Activated CD4-positive, alpha-beta T cell treated with anti-CD3 and anti-CD28 coated beads, Interleukin-2, amount 10 ng/mL, durations not matched to agents 7 days and 5 days (primary cell): ENCODE measurements around the gene EFHC1. TPM values are rescaled to one million over a fixed set of nuclear protein-coding genes. Genes with fewer than 3 reads are reported as not detected.

Experiments used
- CTCF ChIA-PET: fragments of 350-600 bp; sonication (Branson Sonifier 250); formaldehyde crosslinking; loops from one replicate; lab custom pipeline; 2021; ENCODE audit warnings: antibody characterized with exemption; lab: Charles Lee
- POLR2A ChIA-PET: fragments of 350-600 bp; sonication (Branson Sonifier 250); formaldehyde crosslinking; loops from one replicate; lab custom pipeline; 2021; ENCODE audit warnings: antibody characterized with exemption; lab: Charles Lee
- DNase-seq: peaks from one replicate; pipeline ENCODE4 v3.0.0-alpha.2; 2020
- H3K27ac Mint-ChIP-seq: one replicate; pipeline ENCODE4 v1.8.0; 2021; ENCODE audit warnings: mild to moderate bottlenecking, moderate library complexity, mixed read lengths
- H3K27me3 Mint-ChIP-seq: one replicate; pipeline ENCODE4 v1.8.0; 2021; ENCODE audit warnings: mixed read lengths
- H3K36me3 Mint-ChIP-seq: one replicate; pipeline ENCODE4 v1.8.0; 2021; ENCODE audit warnings: low read depth, mixed read lengths
- H3K4me1 Mint-ChIP-seq: one replicate; pipeline ENCODE4 v1.8.0; 2021; ENCODE audit warnings: mixed read lengths
- H3K4me3 Mint-ChIP-seq: one replicate; pipeline ENCODE4 v1.8.0; 2021; ENCODE audit warnings: mild to moderate bottlenecking, moderate library complexity, mixed read lengths
- H3K9me3 Mint-ChIP-seq: one replicate; pipeline ENCODE4 v1.8.0; 2021; ENCODE audit warnings: mixed read lengths
- total RNA-seq, 2 experiments: library from RNA; stranded (reverse); gene quantifications; one replicate each; pipeline ENCODE4 v1.2.3, GENCODE V29; 2021

The EFHC1 gene
- total RNA-seq, 2 experiments from 2014 or later: 2.3 to 3.6 TPM

DNA sequence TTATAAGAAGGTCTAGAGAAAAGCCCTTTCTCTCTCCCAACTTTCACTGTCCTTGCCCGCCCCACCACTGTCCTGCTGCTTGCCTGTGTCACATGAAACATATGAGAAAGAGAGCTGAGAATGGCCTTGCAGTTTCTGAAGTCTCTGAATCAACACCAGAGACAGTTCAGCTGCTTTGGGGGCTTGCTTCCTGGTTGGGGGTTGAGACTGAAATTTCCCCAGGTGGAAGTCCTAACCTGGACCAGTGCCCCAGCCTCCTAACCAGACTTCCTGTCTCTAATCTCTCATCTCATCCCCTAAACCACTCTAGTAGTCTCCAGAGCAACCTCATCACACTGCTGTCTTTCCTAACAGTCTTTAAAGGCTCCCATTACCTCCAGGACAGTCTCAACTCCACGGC lies 146.1 kb downstream of the EFHC1 start:
- Mint-ChIP-seq H3K36me3 (peaks cover 4% of the 10 kb centered on the region), H3K27ac (no peak overlapping the region), H3K4me3 (no peak overlapping the region), H3K9me3 (no peaks in the 10 kb centered on the region), H3K27me3 (no peaks in the 10 kb centered on the region), H3K4me1 (peaks cover 18% of the 10 kb centered on the region)
- no peak for DNase-seq
- POLR2A ChIA-PET: no interaction called here
- CTCF ChIA-PET: no interaction called here

DNA sequence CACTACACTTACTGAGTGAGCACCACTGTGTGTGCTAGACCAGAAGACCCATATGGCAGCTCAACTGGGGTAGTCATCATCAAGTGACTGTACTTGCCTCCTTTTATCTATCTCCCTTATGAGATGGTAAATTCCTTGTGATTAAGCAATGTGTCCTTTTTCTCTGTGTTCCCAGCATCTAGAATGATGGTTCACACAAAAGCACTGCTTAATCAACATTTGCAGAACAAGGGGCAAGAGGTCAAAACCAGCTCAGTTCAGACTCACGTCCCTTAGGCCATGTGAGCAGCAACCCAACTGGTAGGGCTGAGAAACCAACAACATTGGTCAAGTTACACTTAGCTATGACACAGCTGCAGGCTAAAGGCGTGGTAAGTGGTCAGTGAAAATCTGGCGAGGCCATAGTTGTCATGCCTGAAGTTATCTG lies 146.7 kb downstream of the EFHC1 start:
- ChIA-PET CTCF (interaction anchor here (0.7 to 1.2 kb wide), 3 partner anchors 8 to 35 kb away, joined by 3 read pairs; no protein-coding TSS in a partner anchor), POLR2A (no interaction called here)
- Mint-ChIP-seq H3K27me3 (no peaks in the 10 kb centered on the region), H3K27ac (no peak overlapping the region), H3K9me3 (no peaks in the 10 kb centered on the region), H3K36me3 (peaks cover 4% of the 10 kb centered on the region), H3K4me1 (peaks cover 18% of the 10 kb centered on the region), H3K4me3 (no peak overlapping the region)
- DNase-seq: no peak

DNA sequence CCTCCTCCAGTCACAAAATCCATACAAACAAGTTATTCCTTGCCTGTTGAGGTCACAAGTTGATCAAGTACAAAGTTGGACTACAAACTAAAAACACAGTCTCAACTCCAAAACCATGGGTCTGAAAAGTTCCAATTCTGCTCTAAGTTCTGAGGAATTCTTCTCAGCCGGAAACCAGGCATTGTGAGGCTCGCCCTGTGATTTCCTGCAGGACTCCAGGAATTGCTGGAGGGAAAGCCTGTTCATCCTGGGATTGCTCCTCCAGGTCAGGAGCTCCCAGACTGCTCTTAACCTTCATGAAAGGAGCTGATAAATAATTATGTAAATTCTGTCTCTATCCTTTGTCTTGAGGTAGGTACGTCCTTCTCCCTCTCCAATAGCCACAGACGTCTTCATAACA lies 148.2 kb downstream of the EFHC1 start:
- ChIA-PET CTCF (interaction anchor here (0.7 kb wide), 1 partner anchor 176 kb away, joined by 4 read pairs; no protein-coding TSS in a partner anchor), POLR2A (no interaction called here)
- H3K9me3 Mint-ChIP-seq: no peaks in the 10 kb centered on the region
- H3K36me3 Mint-ChIP-seq: peaks cover 4% of the 10 kb centered on the region
- H3K4me3 Mint-ChIP-seq: no peak overlapping the region
- no peaks in the 10 kb centered on the region for H3K27me3 Mint-ChIP-seq
- H3K4me1 Mint-ChIP-seq: peaks cover 26% of the 10 kb centered on the region
- H3K27ac Mint-ChIP-seq: no peak overlapping the region
- no peak for DNase-seq

DNA sequence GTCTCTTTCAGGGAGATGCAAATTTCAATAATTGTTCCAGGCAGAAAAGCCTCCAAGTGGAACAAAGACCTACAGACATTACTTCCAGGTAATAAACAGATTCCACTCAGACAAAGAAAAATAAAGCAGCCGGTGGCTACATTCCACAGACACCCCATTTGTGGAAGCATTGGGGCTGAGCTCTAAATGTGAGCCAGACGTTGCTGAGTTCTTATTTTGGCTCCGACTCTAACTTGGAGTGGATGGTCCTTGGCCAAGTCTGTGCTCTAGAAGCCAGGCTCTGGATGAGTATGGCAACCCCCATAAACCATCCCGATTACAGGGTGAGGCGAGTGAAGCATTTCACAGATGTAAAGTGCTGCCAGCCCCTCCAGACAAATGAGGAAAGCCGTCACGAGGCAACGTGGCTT lies 150.2 kb downstream of the EFHC1 start:
- Mint-ChIP-seq H3K4me3 (no peak overlapping the region), H3K36me3 (peaks cover 4% of the 10 kb centered on the region), H3K4me1 (peaks cover 40% of the 10 kb centered on the region), H3K9me3 (no peaks in the 10 kb centered on the region), H3K27me3 (no peaks in the 10 kb centered on the region), H3K27ac (no peak overlapping the region)
- POLR2A ChIA-PET: no interaction called here
- no peak for DNase-seq
- CTCF ChIA-PET: interaction anchor here (1.0 kb wide), 1 partner anchor 20 kb away, joined by 3 read pairs; no protein-coding TSS in a partner anchor

DNA sequence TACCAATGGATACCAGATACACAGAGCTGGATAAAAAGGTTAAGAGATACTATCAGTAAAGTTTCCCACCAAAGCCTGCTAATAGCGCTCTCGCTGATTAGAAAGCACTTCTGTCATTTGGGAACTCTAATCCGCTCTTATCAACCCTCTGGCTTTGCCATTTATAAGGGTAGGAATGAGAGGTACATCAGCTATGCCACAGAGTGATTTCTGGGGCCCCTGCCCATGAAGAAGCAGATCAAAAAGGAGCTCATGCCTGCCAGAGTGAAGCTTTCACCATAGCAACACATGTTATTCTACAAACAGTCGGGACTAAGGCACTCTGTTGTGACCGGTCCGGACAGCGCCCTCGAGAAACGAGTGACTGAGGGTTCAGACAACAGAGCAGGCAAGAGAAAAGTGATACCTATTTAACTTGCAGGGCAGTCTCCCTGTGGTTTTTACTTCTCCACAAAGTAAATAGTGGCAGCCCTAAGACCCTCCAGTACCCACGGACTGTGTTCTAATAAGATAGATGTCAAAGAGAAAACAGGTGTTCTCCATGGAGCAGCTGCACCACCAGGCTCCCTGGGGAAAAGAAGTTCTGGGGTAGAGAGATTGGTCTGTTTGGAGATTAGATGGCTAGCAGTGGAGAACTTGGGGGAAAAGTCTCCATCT lies 151.1 kb downstream of the EFHC1 start:
- Mint-ChIP-seq H3K36me3 (peaks cover 6% of the 10 kb centered on the region), H3K4me3 (no peak overlapping the region), H3K9me3 (no peaks in the 10 kb centered on the region), H3K27me3 (no peaks in the 10 kb centered on the region), H3K4me1 (peaks cover 46% of the 10 kb centered on the region), H3K27ac (no peak overlapping the region)
- DNase-seq: no peak
- ChIA-PET POLR2A (interaction anchor here (0.6 kb wide), 1 partner anchor 263 kb away, joined by 3 read pairs; no protein-coding TSS in a partner anchor), CTCF (interaction anchor here (0.9 to 1.8 kb wide), 3 partner anchors 7 to 35 kb away, joined by 3 to 4 read pairs (median 3); no protein-coding TSS in a partner anchor)

DNA sequence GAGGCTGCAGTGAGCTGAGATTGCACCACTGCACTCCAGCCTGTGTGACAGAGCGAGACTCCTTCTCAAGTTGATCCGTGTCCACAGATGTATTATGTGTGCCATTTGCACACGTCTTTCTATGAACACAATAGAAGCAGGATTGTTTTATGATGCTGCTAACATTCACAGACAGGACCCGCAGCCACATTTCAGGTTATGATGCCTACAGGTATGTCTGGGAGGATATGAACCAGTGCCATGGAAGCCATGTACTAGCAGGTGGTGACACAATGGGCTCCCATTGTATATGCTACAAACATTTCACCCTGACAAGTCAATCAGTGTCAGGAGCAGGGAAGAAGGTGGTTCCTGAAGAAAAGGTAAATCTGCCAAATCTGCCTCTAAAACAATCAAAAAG lies 152.4 kb downstream of the EFHC1 start:
- H3K36me3 Mint-ChIP-seq: peaks cover 6% of the 10 kb centered on the region
- ChIA-PET POLR2A (no interaction called here), CTCF (interaction anchor here (1.6 to 1.8 kb wide), 2 partner anchors 9 to 80 kb away, joined by 3 to 4 read pairs; no protein-coding TSS in a partner anchor)
- no peaks in the 10 kb centered on the region for H3K9me3 Mint-ChIP-seq
- no peaks in the 10 kb centered on the region for H3K27me3 Mint-ChIP-seq
- H3K4me1 Mint-ChIP-seq: peaks cover 42% of the 10 kb centered on the region
- no peak for DNase-seq
- H3K27ac Mint-ChIP-seq: no peak overlapping the region
- H3K4me3 Mint-ChIP-seq: no peak overlapping the region

DNA sequence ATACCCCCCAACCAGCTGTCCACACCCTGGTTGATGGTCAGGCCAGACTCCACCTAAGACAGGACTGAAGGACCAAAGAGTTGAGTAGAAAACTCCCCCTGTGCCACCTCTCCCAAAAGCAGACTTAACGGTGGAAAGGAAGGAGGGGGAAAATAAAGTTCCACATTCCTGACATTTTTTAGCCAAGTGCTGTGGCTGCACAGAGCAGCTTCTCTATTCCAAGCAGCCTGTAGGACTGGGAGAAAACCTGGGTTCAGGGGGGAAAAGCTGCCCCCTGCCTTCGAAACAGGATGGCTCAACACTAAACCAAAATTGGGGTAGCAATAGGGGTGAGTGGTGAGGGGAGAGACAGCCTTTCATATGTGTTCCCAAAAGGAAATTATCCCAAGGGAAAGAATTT lies 153.2 kb downstream of the EFHC1 start:
- Mint-ChIP-seq H3K36me3 (peaks cover 3% of the 10 kb centered on the region), H3K9me3 (no peaks in the 10 kb centered on the region), H3K4me1 (peaks cover 45% of the 10 kb centered on the region), H3K27ac (no peak overlapping the region), H3K27me3 (no peaks in the 10 kb centered on the region), H3K4me3 (no peak overlapping the region)
- POLR2A ChIA-PET: no interaction called here
- DNase-seq: no peak
- CTCF ChIA-PET: interaction anchor here (1.6 to 1.8 kb wide), 2 partner anchors 9 to 79 kb away, joined by 3 to 4 read pairs; no protein-coding TSS in a partner anchor

Other genes with a start within 250 kb of the EFHC1 start
- under 1 TPM; 0.62 to 0.82 TPM for gene IL17A, start 234.0 kb upstream of the EFHC1 start, total RNA-seq
- 1 to 10 TPM; 7.4 to 9.1 TPM for gene IL17F, start 175.8 kb upstream of the EFHC1 start, total RNA-seq
- 100 to 1,000 TPM; 189 to 190 TPM for gene MCM3, start 135.6 kb upstream of the EFHC1 start, total RNA-seq
- gene PAQR8, start 58.2 kb upstream of the EFHC1 start, total RNA-seq: 10 to 100 TPM; 21.2 to 22.8 TPM
- 1 to 10 TPM; 9.0 to 9.4 TPM for gene TRAM2, start 156.7 kb downstream of the EFHC1 start, total RNA-seq